Stimulated activated CD8-positive, alpha-beta memory T cell treated with anti-CD3 and anti-CD28 coated beads, Interleukin-15, amount 100 ng/mL, for 24 hours (primary cell): Measurements from ENCODE around the gene ETNK1.

Experiments used
- DNase-seq: peaks from one replicate; pipeline ENCODE4 v3.0.0-alpha.2; 2020; ENCODE audit warnings: low read depth

ETNK1 gene

GRCh38 chr12:22634883-22635282, 9.9 kb downstream of the ETNK1 start:
- DNase-seq = no peak

GRCh38 chr12:22635812-22636211, 10.8 kb downstream of the ETNK1 start:
- no peak for DNase-seq

- DNase-seq = no peak
Measured at GRCh38 chr12:22640851-22641250, 15.9 kb downstream of the ETNK1 start.

GRCh38 chr12:22641353-22642053, 16.5 kb downstream of the ETNK1 start:
- no peak for DNase-seq

GRCh38 chr12:22648668-22649067, 23.7 kb downstream of the ETNK1 start:
- DNase-seq = no peak

GRCh38 chr12:22653075-22653474, 28.1 kb downstream of the ETNK1 start:
- DNase-seq = no peak

- DNase-seq = no peak
Measured at GRCh38 chr12:22653791-22654190, 28.8 kb downstream of the ETNK1 start.

- no peak for DNase-seq
Measured at GRCh38 chr12:22656376-22656775, 31.4 kb downstream of the ETNK1 start.

GRCh38 chr12:22656831-22657230, 31.9 kb downstream of the ETNK1 start:
- DNase-seq = no peak

GRCh38 chr12:22657538-22657937, 32.6 kb downstream of the ETNK1 start:
- no peak for DNase-seq

- DNase-seq = no peak
Measured at GRCh38 chr12:22658214-22658613, 33.2 kb downstream of the ETNK1 start.

- no peak for DNase-seq
Measured at GRCh38 chr12:22662356-22662755, 37.4 kb downstream of the ETNK1 start.

- no peak for DNase-seq
Measured at GRCh38 chr12:22665476-22665875, 40.5 kb downstream of the ETNK1 start.

- no peak for DNase-seq
Measured at GRCh38 chr12:22667122-22667521, 42.2 kb downstream of the ETNK1 start.

GRCh38 chr12:22668441-22668840, 43.5 kb downstream of the ETNK1 start:
- DNase-seq = no peak

- no peak for DNase-seq
Measured at GRCh38 chr12:22670762-22671161, 45.8 kb downstream of the ETNK1 start.

- no peak for DNase-seq
Measured at GRCh38 chr12:22672951-22673350, 48.0 kb downstream of the ETNK1 start.

- no peak for DNase-seq
Measured at GRCh38 chr12:22677781-22678574, 53.0 kb downstream of the ETNK1 start.

GRCh38 chr12:22682663-22683062, 57.7 kb downstream of the ETNK1 start:
- DNase-seq = no peak

- no peak for DNase-seq
Measured at GRCh38 chr12:22683131-22683530, 58.2 kb downstream of the ETNK1 start.

GRCh38 chr12:22684140-22685118, 59.5 kb downstream of the ETNK1 start:
- DNase-seq = no peak

GRCh38 chr12:22686193-22686592, 61.2 kb downstream of the ETNK1 start:
- DNase-seq = no peak
